Measurements from ENCODE around the gene IARS1.

IARS1 gene

GRCh38 chr9:92292338-92293074 is 991 bp downstream of the IARS1 start:
- no peak overlapping the region for H2BK15ac ChIP-seq (ENCODE audit: low read length)
- H3K36me3 ChIP-seq (replicated peaks in 1 of 2; ENCODE audit: control insufficient read depth in 2 of 2, insufficient read depth in 2 of 2, low read length in 2 of 2), result peaks cover 4 to 58% of the 10 kb centered on the region in 2 donors
- no peak overlapping the region for H2AFZ ChIP-seq (ENCODE audit: low read length)
- no peak overlapping the region for H3K23ac ChIP-seq (ENCODE audit: low read depth, low read length, poor library complexity)
- peaks cover 3% of the 10 kb centered on the region for H3K79me1 ChIP-seq (ENCODE audit: low read depth, low read length)
- no peak overlapping the region for H4K8ac ChIP-seq (ENCODE audit: low read depth, low read length)
- H2BK120ac ChIP-seq (ENCODE audit: low read depth, low read length), result no peak overlapping the region
- H3K9me3 ChIP-seq (replicated peaks in 1 of 2; ENCODE audit: control insufficient read depth in 2 of 2, insufficient read depth in 1 of 2, low read depth in 1 of 2, low read length in 2 of 2), result peaks cover 0 to 9% of the 10 kb centered on the region in 2 donors
- H3K4me2 ChIP-seq (ENCODE audit: insufficient read depth, low read length, poor library complexity, severe bottlenecking), result peak overlapping the region; percentile 36
- no peak overlapping the region for H2AK5ac ChIP-seq (ENCODE audit: low read depth, low read length)
- no peak overlapping the region for H4K91ac ChIP-seq (ENCODE audit: low read depth, low read length, poor library complexity)
- 100% methylated on average over 3 of the region's 8 CpGs; no CpG with 5 or more reads in 1 of the 2 donors for WGBS, 2 donors (ENCODE audit: extremely low coverage in 2 of 2, insufficient read length in 2 of 2, insufficient replicate concordance in 1 of 2)
- H2BK5ac ChIP-seq (ENCODE audit: low read length), result no peak overlapping the region
- H3K27me3 ChIP-seq (ENCODE audit: control insufficient read depth in 3 of 3, insufficient read depth in 3 of 3, low read depth in 1 of 3, low read length in 3 of 3), result no peaks in the 10 kb centered on the region
- H3K27ac ChIP-seq (replicated peaks; ENCODE audit: low read length), result no peak overlapping the region
- no peak overlapping the region for H3K14ac ChIP-seq (ENCODE audit: low read length)
- DNase-seq (ENCODE audit: low spot score), result no peak
- H3K9ac ChIP-seq (ENCODE audit: low read depth, low read length, poor library complexity), result peak overlapping the region; percentile 72
- peak overlapping the region; percentile 14 to 72 for H3K4me3 ChIP-seq (ENCODE audit: low read length in 2 of 2)
- H3K4ac ChIP-seq (ENCODE audit: low read length), result no peak overlapping the region
- peaks cover 7 to 9% of the 10 kb centered on the region in 2 donors for H3K4me1 ChIP-seq (ENCODE audit: control insufficient read depth in 2 of 2, insufficient read depth in 1 of 2, low read depth in 1 of 2, low read length in 2 of 2)
- H3K18ac ChIP-seq (ENCODE audit: low read length), result no peak overlapping the region
- no peak overlapping the region for H2BK12ac ChIP-seq (ENCODE audit: low read length)

DNA sequence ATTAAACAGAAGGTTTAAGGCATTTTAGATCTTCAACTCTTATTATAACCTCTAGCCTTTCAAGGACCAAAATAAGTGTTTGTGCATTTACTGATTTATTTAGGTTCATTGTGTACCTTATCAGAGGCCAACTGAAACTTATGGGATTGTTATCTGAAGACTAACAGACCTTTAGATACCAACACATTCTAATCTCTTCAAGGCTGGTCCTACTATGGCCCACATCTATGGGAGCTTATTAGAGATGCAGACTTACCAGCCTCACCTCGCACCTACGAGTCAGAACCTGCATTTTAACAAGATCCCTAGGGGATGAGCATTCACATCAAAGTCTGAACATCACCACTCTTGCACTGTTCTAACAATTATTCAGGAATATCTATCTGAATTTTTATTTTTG is 1.9 kb downstream of the IARS1 start:
- Histone ChIP-seq H2BK120ac (ENCODE audit: low read depth, low read length) (no peak overlapping the region), H3K23ac (ENCODE audit: low read depth, low read length, poor library complexity) (no peak overlapping the region), H4K91ac (ENCODE audit: low read depth, low read length, poor library complexity) (no peak overlapping the region), H3K27ac (replicated peaks; ENCODE audit: low read length) (no peak overlapping the region), H3K4me2 (ENCODE audit: insufficient read depth, low read length, poor library complexity, severe bottlenecking) (no peak overlapping the region), H3K14ac (ENCODE audit: low read length) (no peak overlapping the region), H3K9me3 (replicated peaks in 1 of 2; ENCODE audit: control insufficient read depth in 2 of 2, insufficient read depth in 1 of 2, low read depth in 1 of 2, low read length in 2 of 2) (peaks cover 0 to 9% of the 10 kb centered on the region in 2 donors), H4K8ac (ENCODE audit: low read depth, low read length) (no peak overlapping the region), H3K27me3 (ENCODE audit: control insufficient read depth in 3 of 3, insufficient read depth in 3 of 3, low read depth in 1 of 3, low read length in 3 of 3) (no peaks in the 10 kb centered on the region), H3K36me3 (replicated peaks in 1 of 2; ENCODE audit: control insufficient read depth in 2 of 2, insufficient read depth in 2 of 2, low read length in 2 of 2) (peaks cover 4 to 58% of the 10 kb centered on the region in 2 donors), H2BK15ac (ENCODE audit: low read length) (no peak overlapping the region), H3K4me3 (ENCODE audit: low read length in 2 of 2) (no peak overlapping the region), H3K18ac (ENCODE audit: low read length) (no peak overlapping the region), H3K79me1 (ENCODE audit: low read depth, low read length) (peaks cover 3% of the 10 kb centered on the region), H2BK12ac (ENCODE audit: low read length) (no peak overlapping the region), H3K9ac (ENCODE audit: low read depth, low read length, poor library complexity) (no peak overlapping the region), H2BK5ac (ENCODE audit: low read length) (no peak overlapping the region), H2AFZ (ENCODE audit: low read length) (no peak overlapping the region), H3K4me1 (ENCODE audit: control insufficient read depth in 2 of 2, insufficient read depth in 1 of 2, low read depth in 1 of 2, low read length in 2 of 2) (peaks cover 7 to 9% of the 10 kb centered on the region in 2 donors), H3K4ac (ENCODE audit: low read length) (no peak overlapping the region), H2AK5ac (ENCODE audit: low read depth, low read length) (no peak overlapping the region)
- DNase-seq (ENCODE audit: low spot score), result no peak
- no CpG with 5 or more reads among the region's 2 CpGs for WGBS, 2 donors (ENCODE audit: extremely low coverage in 2 of 2, insufficient read length in 2 of 2, insufficient replicate concordance in 1 of 2)

GRCh38 chr9:92290785-92291429 is 2.6 kb downstream of the IARS1 start:
- no peak for DNase-seq (ENCODE audit: low spot score)
- peaks cover 3% of the 10 kb centered on the region for H3K79me1 ChIP-seq (ENCODE audit: low read depth, low read length)
- no peak overlapping the region for H4K8ac ChIP-seq (ENCODE audit: low read depth, low read length)
- H3K27ac ChIP-seq (replicated peaks; ENCODE audit: low read length), result no peak overlapping the region
- no peak overlapping the region for H3K4me3 ChIP-seq (ENCODE audit: low read length in 2 of 2)
- no peak overlapping the region for H2BK15ac ChIP-seq (ENCODE audit: low read length)
- peaks cover 7 to 9% of the 10 kb centered on the region in 2 donors for H3K4me1 ChIP-seq (ENCODE audit: control insufficient read depth in 2 of 2, insufficient read depth in 1 of 2, low read depth in 1 of 2, low read length in 2 of 2)
- peaks cover 4 to 59% of the 10 kb centered on the region in 2 donors for H3K36me3 ChIP-seq (replicated peaks in 1 of 2; ENCODE audit: control insufficient read depth in 2 of 2, insufficient read depth in 2 of 2, low read length in 2 of 2)
- no peak overlapping the region for H3K14ac ChIP-seq (ENCODE audit: low read length)
- no CpG with 5 or more reads among the region's 1 CpG for WGBS, 2 donors (ENCODE audit: extremely low coverage in 2 of 2, insufficient read length in 2 of 2, insufficient replicate concordance in 1 of 2)
- H3K27me3 ChIP-seq (ENCODE audit: control insufficient read depth in 3 of 3, insufficient read depth in 3 of 3, low read depth in 1 of 3, low read length in 3 of 3), result no peaks in the 10 kb centered on the region
- H2AFZ ChIP-seq (ENCODE audit: low read length), result no peak overlapping the region
- no peak overlapping the region for H3K18ac ChIP-seq (ENCODE audit: low read length)
- H3K9ac ChIP-seq (ENCODE audit: low read depth, low read length, poor library complexity), result no peak overlapping the region
- H2BK12ac ChIP-seq (ENCODE audit: low read length), result no peak overlapping the region
- no peak overlapping the region for H2BK5ac ChIP-seq (ENCODE audit: low read length)
- H3K4me2 ChIP-seq (ENCODE audit: insufficient read depth, low read length, poor library complexity, severe bottlenecking), result no peak overlapping the region
- no peak overlapping the region for H2BK120ac ChIP-seq (ENCODE audit: low read depth, low read length)
- peaks cover 0 to 9% of the 10 kb centered on the region in 2 donors for H3K9me3 ChIP-seq (replicated peaks in 1 of 2; ENCODE audit: control insufficient read depth in 2 of 2, insufficient read depth in 1 of 2, low read depth in 1 of 2, low read length in 2 of 2)
- no peak overlapping the region for H4K91ac ChIP-seq (ENCODE audit: low read depth, low read length, poor library complexity)
- H3K4ac ChIP-seq (ENCODE audit: low read length), result no peak overlapping the region
- H3K23ac ChIP-seq (ENCODE audit: low read depth, low read length, poor library complexity), result no peak overlapping the region
- H2AK5ac ChIP-seq (ENCODE audit: low read depth, low read length), result no peak overlapping the region

- Histone ChIP-seq H2BK5ac (ENCODE audit: low read length) (no peak overlapping the region), H3K4me3 (ENCODE audit: low read length in 2 of 2) (no peak overlapping the region), H2BK120ac (ENCODE audit: low read depth, low read length) (no peak overlapping the region), H3K14ac (ENCODE audit: low read length) (no peak overlapping the region), H2BK12ac (ENCODE audit: low read length) (no peak overlapping the region), H3K9ac (ENCODE audit: low read depth, low read length, poor library complexity) (no peak overlapping the region), H4K91ac (ENCODE audit: low read depth, low read length, poor library complexity) (no peak overlapping the region), H2BK15ac (ENCODE audit: low read length) (no peak overlapping the region), H3K27me3 (ENCODE audit: control insufficient read depth in 3 of 3, insufficient read depth in 3 of 3, low read depth in 1 of 3, low read length in 3 of 3) (no peaks in the 10 kb centered on the region), H3K18ac (ENCODE audit: low read length) (no peak overlapping the region), H2AFZ (ENCODE audit: low read length) (no peak overlapping the region), H2AK5ac (ENCODE audit: low read depth, low read length) (no peak overlapping the region), H3K36me3 (replicated peaks in 1 of 2; ENCODE audit: control insufficient read depth in 2 of 2, insufficient read depth in 2 of 2, low read length in 2 of 2) (peaks cover 9 to 70% of the 10 kb centered on the region in 2 donors), H3K9me3 (replicated peaks in 1 of 2; ENCODE audit: control insufficient read depth in 2 of 2, insufficient read depth in 1 of 2, low read depth in 1 of 2, low read length in 2 of 2) (peaks cover 0 to 9% of the 10 kb centered on the region in 2 donors), H3K4me2 (ENCODE audit: insufficient read depth, low read length, poor library complexity, severe bottlenecking) (no peak overlapping the region), H4K8ac (ENCODE audit: low read depth, low read length) (no peak overlapping the region), H3K4me1 (ENCODE audit: control insufficient read depth in 2 of 2, insufficient read depth in 1 of 2, low read depth in 1 of 2, low read length in 2 of 2) (peaks cover 7 to 9% of the 10 kb centered on the region in 2 donors), H3K27ac (replicated peaks; ENCODE audit: low read length) (no peak overlapping the region), H3K79me1 (ENCODE audit: low read depth, low read length) (peaks cover 3% of the 10 kb centered on the region), H3K4ac (ENCODE audit: low read length) (no peak overlapping the region), H3K23ac (ENCODE audit: low read depth, low read length, poor library complexity) (no peak overlapping the region)
- DNase-seq (ENCODE audit: low spot score), result no peak
- no CpG with 5 or more reads among the region's 5 CpGs for WGBS, 2 donors (ENCODE audit: extremely low coverage in 2 of 2, insufficient read length in 2 of 2, insufficient replicate concordance in 1 of 2)
These were observed 3.6 kb downstream of the IARS1 start for GRCh38 chr9:92289708-92290390.
